Psoas muscle (tissue), 8 donors: ENCODE measurements around the gene R3HDM4. TPM values are rescaled to one million over a fixed set of nuclear protein-coding genes. Genes with fewer than 3 reads are reported as not detected.

Experiments used
- ATAC-seq, 4 donors: fragments of 200-7000 bp; cut with Tn5 transposase; one replicate each; pipeline ENCODE4 v1.9.1; 2020; ENCODE audit warnings: moderate library complexity in 3 of 4, mild to moderate bottlenecking in 2 of 4
- DNase-seq, 2 donors: peaks; one replicate each; pipeline ENCODE4 v3.0.0-alpha.2; 2020
- H3K27ac ChIP-seq: fragments of 200-600 bp; one replicate; pipeline ENCODE4 v1.8.0; 2022
- H3K27me3 ChIP-seq, 3 donors: fragments of 200-600 bp in 1 of 3; one replicate each; pipeline versions ENCODE4 v1.6.1 to v1.8.0; 2013 to 2022; ENCODE audit warnings: low read length in 2 of 3, mild to moderate bottlenecking in 2 of 3, moderate library complexity in 1 of 3; ENCODE audit not compliant: insufficient read depth in 3 of 3
- H3K36me3 ChIP-seq, 2 donors: fragments of 200-600 bp in 1 of 2; one replicate each; pipeline versions ENCODE4 v1.6.1 to v1.8.0; 2013 to 2022; ENCODE audit warnings: low read depth in 1 of 2, mild to moderate bottlenecking in 1 of 2, moderate library complexity in 1 of 2; ENCODE audit not compliant: insufficient read depth in 1 of 2
- H3K4me1 ChIP-seq: fragments of 200-600 bp; one replicate; pipeline ENCODE4 v1.8.0; 2022
- H3K4me3 ChIP-seq: fragments of 200-600 bp; one replicate; pipeline ENCODE4 v1.8.0; 2022; ENCODE audit warnings: mild to moderate bottlenecking
- H3K9me3 ChIP-seq: fragments of 200-600 bp; one replicate; pipeline ENCODE4 v1.8.0; 2022
- CTCF ChIP-seq: fragments of 200-600 bp; IDR thresholded peaks from one replicate; pipeline ENCODE4 v1.8.0; 2022; ENCODE audit warnings: antibody characterized with exemption
- WGBS, 3 donors: extraction: QIAGEN DNeasy Blood & Tissue Kit; methylation state at CpG; one replicate each; pipeline versions ENCODE4 v1.1.6 to v1.1.7; 2013; 5-methylcytosine and 5-hydroxymethylcytosine counted together
- intact Hi-C, 2 donors: fragments of 100-400 bp; cut with DNase I; formaldehyde crosslinking; loops; one replicate each; pipeline versions ENCODE4 v1.11.0 to v1.14.2; 2022
- long read RNA-seq, 2 donors: library from polyadenylated mRNA; unstranded; transcript quantifications; one replicate each; pipeline ENCODE4 v2.0.0, GENCODE V29; 2021
- polyA plus RNA-seq, 3 donors: library from polyadenylated mRNA; stranded (reverse); fragments of 200-250 nt; gene quantifications; one replicate each; pipeline ENCODE4 v1.2.3, GENCODE V29; 2013
- total RNA-seq, 4 donors: library from RNA; stranded (reverse); fragmentation: NEBNext Ultra II Directional in 2 of 4; extraction: Animal tissue kit (Norgen Biotek cat#: 25700) in 2 of 4; gene quantifications; one replicate each; pipeline versions ENCODE4 v1.2.1 to v1.2.4, GENCODE V29; 2021 to 2023
- donor health status: healthy with polysubstance abuse.
- donor health status: DM: no; HTN: no; CAD: no; lungs with moderate emphysema.
- donor health status: Bipolar disorder and iron deficiency.
- donor health status: healthy.
- donor health status: DM: yes; HTN: yes; CAD: no.
- donor health status: DM: no; HTN: no; CAD: no.
- donor health status: DM: no; HTN: no; CAD: no.
- donor health status: DM: yes; HTN: yes; CAD: no.

The R3HDM4 gene
- total RNA-seq (10 to 100 TPM; 17.8 to 56.8 (median 50.6) TPM), polyA plus RNA-seq (10 to 100 TPM; 37.4 to 92.0 (median 60.8) TPM)
- long read RNA-seq, donor 1, transcript R3HDM4-201 (8 exons, 1,815 nt) = major isoform, 7 of 17 reads
- long read RNA-seq, donor 1, partial matches to known transcripts = 1 of 17 reads
- long read RNA-seq, donor 1, other reads (novel, unspliced or antisense) = 8 of 17 reads
- long read RNA-seq, donor 2, transcript R3HDM4-201 (8 exons, 1,815 nt) = major isoform, 35 of 49 reads
- long read RNA-seq, donor 2, partial matches to known transcripts = 1 of 49 reads
- long read RNA-seq, donor 2, other reads (novel, unspliced or antisense) = 13 of 49 reads

DNA sequence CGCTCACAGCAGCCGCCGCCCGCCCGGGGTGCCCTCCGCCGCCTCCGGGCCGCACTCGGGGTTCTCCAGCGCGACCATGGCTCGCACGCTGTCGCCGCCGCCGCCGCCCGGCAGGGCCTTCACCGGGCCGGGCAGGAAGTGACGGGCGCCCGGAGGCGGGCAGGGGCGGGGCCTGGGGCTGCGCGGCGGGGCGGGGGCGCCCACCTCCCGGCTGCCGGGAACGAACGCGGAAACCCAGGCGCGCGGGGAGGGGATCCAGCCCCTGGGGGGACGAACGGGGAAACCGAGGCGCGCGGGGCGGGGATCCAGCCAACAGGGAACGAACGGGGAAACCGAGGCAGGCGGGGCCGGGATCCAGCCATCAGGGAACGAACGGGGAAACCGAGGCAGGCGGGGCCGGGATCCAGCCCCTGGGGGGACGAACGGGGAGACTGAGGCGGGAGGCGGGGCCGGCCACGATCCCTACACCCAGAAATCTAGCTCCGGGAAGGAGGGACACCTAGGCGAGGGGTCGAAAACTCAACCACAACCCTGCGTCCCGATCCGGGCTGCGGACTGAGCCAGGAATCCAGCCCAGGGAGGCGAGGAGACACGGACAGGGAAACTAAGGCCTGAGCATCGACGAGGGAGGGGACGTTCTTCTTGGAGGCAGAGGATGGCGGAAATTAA, at the start of gene R3HDM4:
Gene R3HDM4 (minus strand): TSS at position 140 of the 669 bp plus-strand sequence. CDS start 62 bp downstream, at position 78.
- DNase-seq (peak; percentile 84 to 89), ATAC-seq (peak; percentile 88 to 95 (median 93))
- no peaks in the 10 kb centered on the region for H3K9me3 ChIP-seq
- H3K4me3 ChIP-seq = peak within 1 kb of the TSS; percentile 92
- peaks cover 0 to 22% (median 8%) of the 10 kb centered on the region in 3 donors for H3K27me3 ChIP-seq
- 1 to 2% (median 2%) methylated on average over 37 to 76 of the region's 76 CpGs for WGBS, 3 donors
- H3K4me1 ChIP-seq = peaks cover 14% of the 10 kb centered on the region
- H3K36me3 ChIP-seq = no peaks in the 10 kb centered on the region
- peak within 1 kb of the TSS; percentile 85 for H3K27ac ChIP-seq
- no peak for TF ChIP-seq CTCF
- intact Hi-C loops = no loop called here

DNA sequence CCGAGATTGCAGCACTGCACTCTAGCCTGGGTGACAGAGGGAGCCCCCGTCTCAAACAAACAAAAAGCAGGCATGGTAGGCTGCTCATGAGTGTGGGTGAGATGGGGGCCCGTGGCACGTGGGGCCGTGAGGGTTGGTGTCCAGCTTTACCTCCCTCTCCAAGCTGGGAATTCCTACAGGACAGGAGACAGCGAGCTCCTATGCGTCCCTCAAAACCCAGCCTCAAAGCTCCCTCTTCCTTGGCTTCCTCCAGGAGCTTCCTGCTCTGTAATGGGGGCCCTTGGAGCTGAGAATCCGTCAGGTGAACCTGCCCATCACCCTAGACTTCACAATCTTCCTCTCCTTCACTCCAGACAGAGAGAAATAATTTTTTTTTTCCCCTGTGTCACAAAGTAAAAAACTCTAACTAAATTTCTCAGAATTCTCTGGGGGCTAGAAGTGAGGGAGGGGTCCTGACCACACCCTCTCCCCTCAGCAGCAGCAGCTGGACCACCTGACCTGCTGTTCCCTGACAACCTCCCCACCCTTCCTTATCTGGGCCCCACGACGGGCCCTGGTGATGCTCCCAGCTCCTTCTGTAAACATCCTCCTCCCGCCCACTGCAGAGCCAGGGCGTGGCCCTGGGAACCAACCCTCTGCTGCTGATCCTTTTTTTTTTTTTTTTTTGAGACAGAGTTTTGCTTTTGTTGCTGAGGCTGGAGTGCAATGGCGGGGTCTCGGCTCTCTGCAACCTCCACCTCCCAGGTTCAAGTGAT, 49.0 kb upstream of the R3HDM4 start:
- Histone ChIP-seq H3K4me1 (no peaks in the 10 kb centered on the region), H3K27ac (no peak overlapping the region), H3K4me3 (no peak overlapping the region), H3K27me3 (no peaks in the 10 kb centered on the region), H3K9me3 (no peaks in the 10 kb centered on the region), H3K36me3 (peaks cover 0 to 15% of the 10 kb centered on the region in 2 donors)
- intact Hi-C loops = no loop called here
- ATAC-seq = no peak
- WGBS, 3 donors = 77 to 86% (median 85%) methylated on average over 14 of the region's 14 CpGs
- no peak for DNase-seq
- TF ChIP-seq CTCF = no peak

- no peaks in the 10 kb centered on the region for H3K9me3 ChIP-seq
- H3K27ac ChIP-seq = no peak overlapping the region
- DNase-seq (no peak), ATAC-seq (no peak)
- no peak for TF ChIP-seq CTCF
- no peak overlapping the region for H3K4me3 ChIP-seq
- H3K27me3 ChIP-seq = no peaks in the 10 kb centered on the region
- WGBS, 3 donors = 71 to 78% (median 72%) methylated on average over 8 of the region's 8 CpGs
- H3K36me3 ChIP-seq = peaks cover 0 to 9% of the 10 kb centered on the region in 2 donors
- H3K4me1 ChIP-seq = no peaks in the 10 kb centered on the region
- intact Hi-C loops = no loop called here
Measured at GRCh38 chr19:960601-960938, 47.6 kb upstream of the R3HDM4 start.

DNA sequence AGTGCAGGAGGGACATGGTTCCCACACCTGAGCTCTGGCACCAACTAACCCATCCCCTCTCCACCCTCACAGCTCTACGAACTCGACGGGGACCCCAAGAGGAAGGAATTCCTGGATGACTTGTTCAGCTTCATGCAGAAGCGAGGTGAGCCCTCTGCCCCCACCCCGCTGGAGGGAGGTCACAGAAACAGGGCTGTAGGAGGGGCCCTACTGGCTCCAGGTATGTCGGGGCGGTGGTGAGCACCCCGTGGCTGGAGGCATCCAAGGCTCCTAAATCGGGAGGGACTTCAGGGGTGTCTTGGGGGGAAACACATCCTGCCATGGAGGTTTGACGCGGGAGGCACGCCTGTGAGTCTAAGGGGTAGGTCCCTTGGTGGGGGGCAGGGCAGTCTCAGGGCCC, 47.0 kb upstream of the R3HDM4 start:
- H3K4me1 ChIP-seq = no peaks in the 10 kb centered on the region
- no peak overlapping the region for H3K4me3 ChIP-seq
- intact Hi-C loops = no loop called here
- peaks cover 0 to 8% of the 10 kb centered on the region in 2 donors for H3K36me3 ChIP-seq
- no peak for TF ChIP-seq CTCF
- no peaks in the 10 kb centered on the region for H3K27me3 ChIP-seq
- no peaks in the 10 kb centered on the region for H3K9me3 ChIP-seq
- DNase-seq (no peak), ATAC-seq (no peak)
- H3K27ac ChIP-seq = no peak overlapping the region
- WGBS, 3 donors = 60 to 78% (median 68%) methylated on average over 12 of the region's 12 CpGs
